ENCODE results near the gene NAGPA. TPM values are rescaled to one million over a fixed set of nuclear protein-coding genes. Genes with fewer than 3 reads are reported as not detected.

The NAGPA gene
- polyA plus RNA-seq, 4 donors = 13.2 to 26.8 (median 21.5) TPM

Other genes starting within 250 kb of the NAGPA start
- gene SEPTIN12, start 245.6 kb downstream of the NAGPA start, polyA plus RNA-seq = under 1 TPM in 1 of 4 donors, not detected in 3; 0.06 TPM
- gene SMIM22, start 238.6 kb downstream of the NAGPA start, polyA plus RNA-seq = 1,000 to 10,000 TPM in 1 of 4 donors, 100 to 1,000 TPM in 3; 134 to 1,710 (median 721) TPM
- 10 to 100 TPM; 24.8 to 84.1 (median 29.8) TPM for gene ROGDI, start 231.3 kb downstream of the NAGPA start, polyA plus RNA-seq
- 100 to 1,000 TPM in 1 of 4 donors, 10 to 100 TPM in 3; 43.0 to 102 (median 63.5) TPM for gene GLYR1, start 186.6 kb downstream of the NAGPA start, polyA plus RNA-seq
- gene UBN1, start 186.5 kb downstream of the NAGPA start, polyA plus RNA-seq = 10 to 100 TPM; 12.3 to 39.8 (median 16.8) TPM
- gene PPL, start 96.8 kb downstream of the NAGPA start, polyA plus RNA-seq = 10 to 100 TPM; 11.1 to 37.1 (median 14.9) TPM
- gene SEC14L5, start 75.6 kb downstream of the NAGPA start, polyA plus RNA-seq = under 1 TPM in 3 of 4 donors, not detected in 1; 0.16 to 0.35 (median 0.27) TPM
- gene C16orf89, start 32.0 kb upstream of the NAGPA start, polyA plus RNA-seq = 1 to 10 TPM in 3 of 4 donors, not detected in 1; 1.1 to 2.8 (median 2.5) TPM
- gene ALG1, start 37.9 kb upstream of the NAGPA start, polyA plus RNA-seq = 10 to 100 TPM in 2 of 4 donors, 1 to 10 TPM in 2; 4.6 to 35.4 (median 19.3) TPM
- 1 to 10 TPM; 4.5 to 9.7 (median 6.4) TPM for gene EEF2KMT, start 63.9 kb upstream of the NAGPA start, polyA plus RNA-seq

Measured in small intestine (tissue), 4 donors.